Measurements from ENCODE around the gene EGFLAM.

DNA sequence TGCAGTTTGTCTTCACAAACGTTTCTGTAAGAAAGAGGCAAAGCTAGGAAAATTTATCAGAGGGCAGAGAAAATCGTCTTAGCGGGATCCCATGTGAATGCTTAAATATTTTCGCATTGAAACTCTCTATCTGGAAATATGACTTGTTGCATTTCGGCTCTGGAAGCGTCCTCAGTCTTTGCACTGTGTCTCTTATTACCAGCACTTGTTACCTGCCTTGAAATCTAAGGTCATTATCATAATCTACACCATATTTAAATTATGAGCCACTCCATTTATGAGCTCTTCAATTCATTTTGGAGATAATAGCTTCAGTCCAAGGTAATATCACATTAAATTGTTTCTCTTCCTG is 1.4 kb downstream of the EGFLAM start:
- TF ChIP-seq, protein P1, sequence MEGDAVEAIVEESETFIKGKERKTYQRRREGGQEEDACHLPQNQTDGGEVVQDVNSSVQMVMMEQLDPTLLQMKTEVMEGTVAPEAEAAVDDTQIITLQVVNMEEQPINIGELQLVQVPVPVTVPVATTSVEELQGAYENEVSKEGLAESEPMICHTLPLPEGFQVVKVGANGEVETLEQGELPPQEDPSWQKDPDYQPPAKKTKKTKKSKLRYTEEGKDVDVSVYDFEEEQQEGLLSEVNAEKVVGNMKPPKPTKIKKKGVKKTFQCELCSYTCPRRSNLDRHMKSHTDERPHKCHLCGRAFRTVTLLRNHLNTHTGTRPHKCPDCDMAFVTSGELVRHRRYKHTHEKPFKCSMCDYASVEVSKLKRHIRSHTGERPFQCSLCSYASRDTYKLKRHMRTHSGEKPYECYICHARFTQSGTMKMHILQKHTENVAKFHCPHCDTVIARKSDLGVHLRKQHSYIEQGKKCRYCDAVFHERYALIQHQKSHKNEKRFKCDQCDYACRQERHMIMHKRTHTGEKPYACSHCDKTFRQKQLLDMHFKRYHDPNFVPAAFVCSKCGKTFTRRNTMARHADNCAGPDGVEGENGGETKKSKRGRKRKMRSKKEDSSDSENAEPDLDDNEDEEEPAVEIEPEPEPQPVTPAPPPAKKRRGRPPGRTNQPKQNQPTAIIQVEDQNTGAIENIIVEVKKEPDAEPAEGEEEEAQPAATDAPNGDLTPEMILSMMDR (IDR thresholded peaks at IDR 0.05), result no peak
- TF ChIP-seq POLR2A (IDR thresholded peaks at IDR 0.05), result no peak
